HCT116 (cell line): ENCODE data around the gene ECEL1. TPM values are rescaled to one million over a fixed set of nuclear protein-coding genes. Genes with fewer than 3 reads are reported as not detected.

Experiments
- ATAC-seq: fragments of 200-7000 bp; cut with Tn5 transposase; 2 replicates; pipeline ENCODE4 v1.9.1; 2020; ENCODE audit warnings: mild to moderate bottlenecking, moderate library complexity
- BruUV-seq: library from RNA; stranded (reverse); fragments of 400-500 nt; replicated peaks from 2 replicates; lab custom pipeline; 2021; lab: Mats Ljungman, UMichigan
- CTCF ChIA-PET: fragments of 300-600 bp; sonication (Branson Sonifier 250); formaldehyde crosslinking; loops from one replicate; lab custom pipeline; 2021; ENCODE audit warnings: antibody characterized with exemption; lab: Charles Lee
- POLR2A ChIA-PET: fragments of 300-600, 350-600 bp; sonication (Branson Sonifier 250); formaldehyde crosslinking; loops from one replicate; lab custom pipeline; 2021; ENCODE audit warnings: antibody characterized with exemption; lab: Charles Lee
- RAD21 ChIA-PET, 2 experiments: fragments of 300-600 bp; sonication (Branson Sonifier 250); formaldehyde crosslinking; loops; one replicate each; lab custom pipeline; 2023; ENCODE audit warnings: low total read pairs in 2 of 2; ENCODE audit not compliant: uncharacterized antibody in 2 of 2, unreplicated experiment in 2 of 2, low non-redundant PET in 1 of 2; lab: Charles Lee
- DNase-seq: peaks from one replicate; pipeline ENCODE4 v3.0.0-alpha.2; 2010; ENCODE audit warnings: low read depth, low spot score
- H2AFZ ChIP-seq: fragments of 200-600 bp; shearing (Covaris generic), sonication (generic); 2 replicates; pipeline ENCODE4 v1.6.1; 2017; ENCODE audit warnings: low read depth, mixed run types, mixed read lengths, antibody characterized with exemption, low read length; ENCODE audit not compliant: poor library complexity, severe bottlenecking
- H3K27ac ChIP-seq: 2 replicates; pipeline ENCODE4 v1.5.1; 2012; ENCODE audit warnings: low read depth, low read length
- H3K27me3 ChIP-seq: fragments of 200-600 bp; sonication (generic); 2 replicates; pipeline ENCODE4 v1.6.1; 2016; ENCODE audit warnings: mixed run types, low read length, mixed read lengths; ENCODE audit not compliant: insufficient read depth
- H3K36me3 ChIP-seq, 2 experiments: fragments of 200-500 bp in 1 of 2; fragments of 200-600 bp in 1 of 2; sonication (Bioruptor generic) in 1 of 2; sonication (generic) in 1 of 2; 2 replicates each; pipeline versions ENCODE4 v1.5.1 to v1.6.1; 2014 to 2016; ENCODE audit warnings: low read length in 2 of 2, inconsistent platforms in 1 of 2, mixed read lengths in 1 of 2, mixed run types in 1 of 2; ENCODE audit not compliant: insufficient read depth in 2 of 2, control insufficient read depth in 1 of 2
- H3K4me1 ChIP-seq, 2 experiments: fragments of 200-600 bp in 1 of 2; sonication (generic) in 1 of 2; 2 replicates each; pipeline versions ENCODE4 v1.5.1 to v1.6.1; 2012 to 2017; ENCODE audit warnings: low read length in 2 of 2, inconsistent platforms in 1 of 2, mild to moderate bottlenecking in 1 of 2, mixed read lengths in 1 of 2, mixed run types in 1 of 2, moderate library complexity in 1 of 2; ENCODE audit not compliant: insufficient read depth in 2 of 2, control insufficient read depth in 1 of 2
- H3K4me2 ChIP-seq: fragments of 200-600 bp; sonication (generic); 2 replicates; pipeline ENCODE4 v1.6.1; 2017; ENCODE audit warnings: mixed run types, low read length, mixed read lengths
- H3K4me3 ChIP-seq, 2 experiments: fragments of 200-600 bp in 1 of 2; sonication (generic) in 1 of 2; replicated peaks in 1 of 2; 2 replicates each; pipeline ENCODE4 v1.5.1; 2011 to 2016; ENCODE audit warnings: low read length in 2 of 2, control low read depth in 1 of 2, low read depth in 1 of 2, mild to moderate bottlenecking in 1 of 2, mixed read lengths in 1 of 2, mixed run types in 1 of 2
- H3K79me2 ChIP-seq: fragments of 200-600 bp; sonication (generic); 2 replicates; pipeline ENCODE4 v1.6.1; 2017; ENCODE audit warnings: mild to moderate bottlenecking, mixed run types, low read length, moderate library complexity, mixed read lengths; ENCODE audit not compliant: insufficient read depth
- H3K9ac ChIP-seq: fragments of 200-600 bp; sonication (generic); 2 replicates; pipeline ENCODE4 v1.6.1; 2016; ENCODE audit warnings: low read length, mixed read lengths
- H3K9me2 ChIP-seq: fragments of 200-600 bp; sonication (generic), shearing (Covaris generic); 2 replicates; pipeline ENCODE4 v1.6.1; 2017; ENCODE audit warnings: mixed run types, mild to moderate bottlenecking, moderate library complexity; ENCODE audit not compliant: insufficient read depth
- H3K9me3 ChIP-seq, 2 experiments: fragments of 200-500 bp in 1 of 2; fragments of 200-600 bp in 1 of 2; sonication (Bioruptor generic) in 1 of 2; sonication (generic) in 1 of 2; 2 replicates each; pipeline ENCODE4 v1.6.1; 2014 to 2017; ENCODE audit warnings: low read length in 2 of 2, mixed read lengths in 2 of 2, inconsistent platforms in 1 of 2, low read depth in 1 of 2, mild to moderate bottlenecking in 1 of 2, mixed run types in 1 of 2, moderate library complexity in 1 of 2; ENCODE audit not compliant: control insufficient read depth in 1 of 2, insufficient read depth in 1 of 2
- H4K20me1 ChIP-seq: fragments of 200-600 bp; sonication (generic), shearing (Covaris generic); 2 replicates; pipeline ENCODE4 v1.6.1; 2017; ENCODE audit warnings: mixed run types, mild to moderate bottlenecking, moderate library complexity; ENCODE audit not compliant: insufficient read depth
- CEBPB ChIP-seq: IDR thresholded peaks from 2 replicates; pipeline ENCODE4 v1.6.1; 2012; ENCODE audit warnings: low read depth
- EGR1 ChIP-seq: IDR thresholded peaks from 2 replicates; pipeline ENCODE4 v1.6.1; 2012; ENCODE audit warnings: low read depth
- ELF1 ChIP-seq: IDR thresholded peaks from 2 replicates; pipeline ENCODE4 v1.6.1; 2012; ENCODE audit warnings: low read depth, borderline replicate concordance
- JUND ChIP-seq: IDR thresholded peaks from 2 replicates; pipeline ENCODE4 v1.6.1; 2012
- MAX ChIP-seq: IDR thresholded peaks from 2 replicates; pipeline ENCODE4 v1.6.1; 2012
- POLR2A ChIP-seq: IDR thresholded peaks from 2 replicates; pipeline ENCODE4 v1.7.0; 2011; ENCODE audit warnings: borderline replicate concordance; ENCODE audit not compliant: insufficient read depth, insufficient read length; ENCODE audit errors: extremely low read depth
- REST ChIP-seq: IDR thresholded peaks from 2 replicates; pipeline ENCODE4 v1.6.1; 2012; ENCODE audit warnings: low read depth
- SIN3A ChIP-seq: IDR thresholded peaks from 2 replicates; pipeline ENCODE4 v1.6.1; 2012; ENCODE audit warnings: low read depth
- SRF ChIP-seq: IDR thresholded peaks from 2 replicates; pipeline ENCODE4 v1.6.1; 2012; ENCODE audit warnings: low read depth
- TCF7L2 ChIP-seq: IDR thresholded peaks from 2 replicates; pipeline ENCODE4 v1.7.0; 2011; ENCODE audit warnings: borderline replicate concordance, inconsistent platforms; ENCODE audit not compliant: insufficient read depth, insufficient read length; ENCODE audit errors: extremely low read depth
- ZFX ChIP-seq: fragments of 450-650 bp; IDR thresholded peaks from 2 replicates; pipeline ENCODE4 v1.6.1; 2017
- intact Hi-C: fragments of 100-400 bp; cut with micrococcal nuclease; formaldehyde crosslinking; loops from 2 replicates; pipeline ENCODE4 v1.10.0; 2022
- total RNA-seq: library from RNA; stranded (reverse); gene quantifications from one replicate; pipeline ENCODE4 v1.2.1, GENCODE V29; 2021; ENCODE audit not compliant: unreplicated experiment
- TF ChIP-seq, protein P1 (sequence below): IDR thresholded peaks from 2 replicates; pipeline ENCODE4 v1.6.1; 2012
- TF ChIP-seq, protein P2 (sequence below), 3 experiments: fragments of 200-600 bp in 1 of 3; sonication (generic) in 1 of 3; IDR thresholded peaks in 2 of 3; conservative IDR thresholded peaks in 1 of 3; 2 replicates each; pipeline ENCODE4 v1.5.1; 2012 to 2017; ENCODE audit warnings: low read depth in 2 of 3, low read length in 2 of 3, antibody characterized with exemption in 1 of 3, borderline replicate concordance in 1 of 3, control low read depth in 1 of 3, mild to moderate bottlenecking in 1 of 3, mixed read lengths in 1 of 3, mixed run types in 1 of 3, moderate library complexity in 1 of 3; ENCODE audit not compliant: insufficient read depth in 1 of 3
- TF ChIP-seq, protein P3 (sequence below): IDR thresholded peaks from 2 replicates; pipeline ENCODE4 v1.6.1; 2011; ENCODE audit warnings: mild to moderate bottlenecking, low read length, moderate library complexity; ENCODE audit not compliant: insufficient replicate concordance; ENCODE audit errors: extremely low read depth

Gene ECEL1
- total RNA-seq, 1 experiment from 2014 or later: not detected

- H3K9me3 ChIP-seq: no peaks in the 10 kb centered on the region
- intact Hi-C loops: no loop called here
- ChIA-PET POLR2A (no interaction called here), RAD21 (no interaction called here), CTCF (no interaction called here)
- H4K20me1 ChIP-seq: no peaks in the 10 kb centered on the region
- no peaks in the 10 kb centered on the region for H3K9me2 ChIP-seq
- H2AFZ ChIP-seq: no peak overlapping the region
- H3K4me3 ChIP-seq: no peak overlapping the region
- H3K9ac ChIP-seq: no peak overlapping the region
- no peaks in the 10 kb centered on the region for H3K36me3 ChIP-seq
- DNase-seq (no peak), ATAC-seq (0 out of 2 replicates have a peak, but pooled peaks have one; percentile 33)
- H3K79me2 ChIP-seq: no peaks in the 10 kb centered on the region
- TF ChIP-seq, protein P1, sequence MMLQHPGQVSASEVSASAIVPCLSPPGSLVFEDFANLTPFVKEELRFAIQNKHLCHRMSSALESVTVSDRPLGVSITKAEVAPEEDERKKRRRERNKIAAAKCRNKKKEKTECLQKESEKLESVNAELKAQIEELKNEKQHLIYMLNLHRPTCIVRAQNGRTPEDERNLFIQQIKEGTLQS: no peak
- TF ChIP-seq REST: no peak
- no peak for TF ChIP-seq CEBPB
- no peak for TF ChIP-seq SIN3A
- no peak for TF ChIP-seq EGR1
- TF ChIP-seq ZFX: no peak
- no peak for TF ChIP-seq POLR2A
- TF ChIP-seq MAX: no peak
- TF ChIP-seq, protein P2, sequence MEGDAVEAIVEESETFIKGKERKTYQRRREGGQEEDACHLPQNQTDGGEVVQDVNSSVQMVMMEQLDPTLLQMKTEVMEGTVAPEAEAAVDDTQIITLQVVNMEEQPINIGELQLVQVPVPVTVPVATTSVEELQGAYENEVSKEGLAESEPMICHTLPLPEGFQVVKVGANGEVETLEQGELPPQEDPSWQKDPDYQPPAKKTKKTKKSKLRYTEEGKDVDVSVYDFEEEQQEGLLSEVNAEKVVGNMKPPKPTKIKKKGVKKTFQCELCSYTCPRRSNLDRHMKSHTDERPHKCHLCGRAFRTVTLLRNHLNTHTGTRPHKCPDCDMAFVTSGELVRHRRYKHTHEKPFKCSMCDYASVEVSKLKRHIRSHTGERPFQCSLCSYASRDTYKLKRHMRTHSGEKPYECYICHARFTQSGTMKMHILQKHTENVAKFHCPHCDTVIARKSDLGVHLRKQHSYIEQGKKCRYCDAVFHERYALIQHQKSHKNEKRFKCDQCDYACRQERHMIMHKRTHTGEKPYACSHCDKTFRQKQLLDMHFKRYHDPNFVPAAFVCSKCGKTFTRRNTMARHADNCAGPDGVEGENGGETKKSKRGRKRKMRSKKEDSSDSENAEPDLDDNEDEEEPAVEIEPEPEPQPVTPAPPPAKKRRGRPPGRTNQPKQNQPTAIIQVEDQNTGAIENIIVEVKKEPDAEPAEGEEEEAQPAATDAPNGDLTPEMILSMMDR (IDR thresholded peaks at IDR 0.05 in 2 of 3, conservative IDR thresholded peaks at IDR 0.05 in 1 of 3; ENCODE audit: borderline replicate concordance in 1 of 3, insufficient read depth in 1 of 3, low read depth in 2 of 3, low read length in 2 of 3): no peak
- TF ChIP-seq JUND: no peak
- no peak for TF ChIP-seq ELF1
- TF ChIP-seq, protein P3, sequence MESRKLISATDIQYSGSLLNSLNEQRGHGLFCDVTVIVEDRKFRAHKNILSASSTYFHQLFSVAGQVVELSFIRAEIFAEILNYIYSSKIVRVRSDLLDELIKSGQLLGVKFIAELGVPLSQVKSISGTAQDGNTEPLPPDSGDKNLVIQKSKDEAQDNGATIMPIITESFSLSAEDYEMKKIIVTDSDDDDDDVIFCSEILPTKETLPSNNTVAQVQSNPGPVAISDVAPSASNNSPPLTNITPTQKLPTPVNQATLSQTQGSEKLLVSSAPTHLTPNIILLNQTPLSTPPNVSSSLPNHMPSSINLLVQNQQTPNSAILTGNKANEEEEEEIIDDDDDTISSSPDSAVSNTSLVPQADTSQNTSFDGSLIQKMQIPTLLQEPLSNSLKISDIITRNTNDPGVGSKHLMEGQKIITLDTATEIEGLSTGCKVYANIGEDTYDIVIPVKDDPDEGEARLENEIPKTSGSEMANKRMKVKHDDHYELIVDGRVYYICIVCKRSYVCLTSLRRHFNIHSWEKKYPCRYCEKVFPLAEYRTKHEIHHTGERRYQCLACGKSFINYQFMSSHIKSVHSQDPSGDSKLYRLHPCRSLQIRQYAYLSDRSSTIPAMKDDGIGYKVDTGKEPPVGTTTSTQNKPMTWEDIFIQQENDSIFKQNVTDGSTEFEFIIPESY: no peak
- no peak for TF ChIP-seq SRF
- no peak for TF ChIP-seq TCF7L2
- no peaks in the 10 kb centered on the region for H3K27me3 ChIP-seq
- no peak overlapping the region for H3K4me2 ChIP-seq
- no peaks in the 10 kb centered on the region for H3K4me1 ChIP-seq
- BruUV-seq: no TSS peak
- H3K27ac ChIP-seq: no peak overlapping the region
Observed at GRCh38 chr2:232504438-232504837, 16.8 kb upstream of the ECEL1 start.
